Testis (tissue), 2 donors: ENCODE data around the gene CENPM.

ENCODE experiments used
- POLR2A ChIP-seq: fragments of 450-650 bp; IDR thresholded peaks from one replicate; pipeline ENCODE4 v1.6.1; 2017; ENCODE audit warnings: antibody characterized with exemption, mild to moderate bottlenecking, moderate library complexity
- TF ChIP-seq, protein P1 (sequence below), 3 experiments: fragments of 450-650 bp in 2 of 3; fragments of 200-600 bp in 1 of 3; sonication (generic) in 1 of 3; IDR thresholded peaks; one replicate each; pipeline ENCODE4 v1.5.1; 2016 to 2019; ENCODE audit warnings: antibody characterized with exemption in 3 of 3, mild to moderate bottlenecking in 2 of 3, moderate library complexity in 1 of 3

DNA sequence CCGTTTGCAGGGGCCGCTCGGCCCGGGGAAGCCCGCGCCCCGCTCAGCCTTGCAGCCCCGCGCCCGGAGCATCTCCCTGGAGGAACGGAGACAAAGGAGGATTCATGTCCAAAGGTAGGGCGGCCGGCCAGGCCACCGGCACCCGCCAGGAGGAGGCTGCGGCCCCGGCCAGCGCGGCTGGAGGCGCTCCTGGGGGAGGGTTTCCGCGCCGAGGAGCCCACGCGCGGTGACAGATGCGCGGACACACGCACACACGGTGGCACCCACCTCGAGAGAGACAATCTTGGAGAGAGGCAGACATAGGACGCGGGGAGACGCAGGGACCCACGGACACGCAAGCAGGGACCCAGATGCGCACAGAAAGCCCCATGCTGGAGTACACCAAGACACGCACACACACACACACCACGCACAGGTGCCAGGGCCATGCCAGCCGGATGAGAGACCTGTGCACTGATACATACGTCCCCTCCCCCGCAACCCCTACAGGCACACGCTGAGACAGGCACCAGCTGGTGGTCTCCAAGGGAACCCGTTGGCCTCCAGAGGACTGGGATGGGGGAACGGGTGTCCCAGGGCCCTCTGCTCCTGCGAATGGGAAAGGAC, 30.1 kb upstream of the CENPM start:
- TF ChIP-seq POLR2A = no peak
- TF ChIP-seq, protein P1, sequence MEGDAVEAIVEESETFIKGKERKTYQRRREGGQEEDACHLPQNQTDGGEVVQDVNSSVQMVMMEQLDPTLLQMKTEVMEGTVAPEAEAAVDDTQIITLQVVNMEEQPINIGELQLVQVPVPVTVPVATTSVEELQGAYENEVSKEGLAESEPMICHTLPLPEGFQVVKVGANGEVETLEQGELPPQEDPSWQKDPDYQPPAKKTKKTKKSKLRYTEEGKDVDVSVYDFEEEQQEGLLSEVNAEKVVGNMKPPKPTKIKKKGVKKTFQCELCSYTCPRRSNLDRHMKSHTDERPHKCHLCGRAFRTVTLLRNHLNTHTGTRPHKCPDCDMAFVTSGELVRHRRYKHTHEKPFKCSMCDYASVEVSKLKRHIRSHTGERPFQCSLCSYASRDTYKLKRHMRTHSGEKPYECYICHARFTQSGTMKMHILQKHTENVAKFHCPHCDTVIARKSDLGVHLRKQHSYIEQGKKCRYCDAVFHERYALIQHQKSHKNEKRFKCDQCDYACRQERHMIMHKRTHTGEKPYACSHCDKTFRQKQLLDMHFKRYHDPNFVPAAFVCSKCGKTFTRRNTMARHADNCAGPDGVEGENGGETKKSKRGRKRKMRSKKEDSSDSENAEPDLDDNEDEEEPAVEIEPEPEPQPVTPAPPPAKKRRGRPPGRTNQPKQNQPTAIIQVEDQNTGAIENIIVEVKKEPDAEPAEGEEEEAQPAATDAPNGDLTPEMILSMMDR (IDR thresholded peaks at IDR 0.05) = no peak
